Suprapubic skin (tissue), 4 donors: ENCODE results near the gene SNX9. TPM values are rescaled to one million over a fixed set of nuclear protein-coding genes. Genes with fewer than 3 reads are reported as not detected.

Experiments
- DNase-seq, 2 donors: peaks; one replicate each; pipeline ENCODE4 v3.0.0-alpha.2; 2019; ENCODE audit warnings: low spot score in 2 of 2
- H3K27ac ChIP-seq: fragments of 200-600 bp; sonication (generic); one replicate; pipeline ENCODE4 v1.5.1; 2019
- H3K27me3 ChIP-seq: fragments of 200-600 bp; sonication (generic); one replicate; pipeline ENCODE4 v1.5.1; 2019
- H3K36me3 ChIP-seq: fragments of 200-600 bp; sonication (generic); one replicate; pipeline ENCODE4 v1.5.1; 2019
- H3K4me1 ChIP-seq: fragments of 200-600 bp; sonication (generic); one replicate; pipeline ENCODE4 v1.5.1; 2019
- H3K4me3 ChIP-seq: fragments of 200-600 bp; sonication (generic); one replicate; pipeline ENCODE4 v1.5.1; 2019; ENCODE audit warnings: mild to moderate bottlenecking
- H3K9me3 ChIP-seq: fragments of 200-600 bp; sonication (generic); one replicate; pipeline ENCODE4 v1.5.1; 2019
- CTCF ChIP-seq, 2 donors: fragments of 200-600 bp in 1 of 2; fragments of 450-650 bp in 1 of 2; sonication (generic) in 1 of 2; IDR thresholded peaks; one replicate each; pipeline ENCODE4 v1.5.1; 2016 to 2019; ENCODE audit warnings: antibody characterized with exemption in 2 of 2, mild to moderate bottlenecking in 1 of 2, moderate library complexity in 1 of 2
- EP300 ChIP-seq: sonication (generic); formaldehyde crosslinking; IDR thresholded peaks from one replicate; pipeline ENCODE4 v1.6.1; 2017; ENCODE audit warnings: antibody characterized with exemption
- POLR2A ChIP-seq, 2 donors: fragments of 450-650 bp; IDR thresholded peaks; one replicate each; pipeline ENCODE4 v1.6.1; 2017; ENCODE audit warnings: antibody characterized with exemption in 2 of 2, mild to moderate bottlenecking in 2 of 2, moderate library complexity in 2 of 2
- POLR2AphosphoS5 ChIP-seq, 3 donors: sonication (generic); formaldehyde crosslinking; IDR thresholded peaks; one replicate each; pipeline ENCODE4 v1.6.1; 2017; ENCODE audit warnings: antibody characterized with exemption in 3 of 3
- WGBS: methylation state at CpG from one replicate; pipeline ENCODE4 v1.1.5; 2018; 5-methylcytosine and 5-hydroxymethylcytosine counted together
- total RNA-seq, 4 donors: library from RNA; depleted of rRNA; stranded (reverse); fragments of >200 nt; gene quantifications; one replicate each; pipeline ENCODE4 v1.1.0, GENCODE V29; 2016

SNX9 gene
- total RNA-seq, 4 donors from 2014 or later = 30.4 to 44.2 (median 35.8) TPM

DNA sequence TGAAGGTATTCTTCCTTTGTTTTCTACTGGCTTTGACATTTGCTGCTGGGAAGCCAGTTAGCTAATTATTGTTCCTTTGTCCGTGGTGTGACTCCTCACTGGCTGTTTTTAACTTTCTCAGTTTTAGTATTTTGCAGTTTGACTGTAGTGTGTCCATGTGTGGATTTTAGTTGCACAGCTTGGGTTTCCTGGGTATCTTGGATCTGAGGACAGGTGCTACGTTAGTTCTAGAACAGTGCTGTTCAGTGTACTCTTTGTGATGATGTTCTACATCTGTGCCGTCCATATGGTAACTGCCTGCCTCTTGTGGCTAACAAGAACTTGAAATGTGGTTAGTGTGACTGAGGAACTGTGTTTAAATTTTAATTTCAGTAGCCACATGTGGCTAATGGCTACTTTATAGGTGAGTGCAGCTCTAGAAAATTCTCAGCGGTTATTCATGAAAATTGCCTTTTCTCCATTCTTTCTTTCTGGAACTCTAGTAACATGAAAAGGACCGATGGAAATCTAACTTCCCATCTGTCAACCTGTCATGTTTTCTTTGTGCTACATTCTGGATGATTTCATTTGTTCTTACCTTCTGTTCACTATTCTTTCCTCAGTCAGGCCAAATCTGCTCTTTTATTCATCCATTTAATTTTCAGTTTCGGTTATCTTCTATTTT, 7.4 kb downstream of the SNX9 start:
- peaks cover 49% of the 10 kb centered on the region for H3K4me1 ChIP-seq
- no peak overlapping the region for H3K27ac ChIP-seq
- 88% methylated on average over 6 of the region's 6 CpGs for WGBS

DNA sequence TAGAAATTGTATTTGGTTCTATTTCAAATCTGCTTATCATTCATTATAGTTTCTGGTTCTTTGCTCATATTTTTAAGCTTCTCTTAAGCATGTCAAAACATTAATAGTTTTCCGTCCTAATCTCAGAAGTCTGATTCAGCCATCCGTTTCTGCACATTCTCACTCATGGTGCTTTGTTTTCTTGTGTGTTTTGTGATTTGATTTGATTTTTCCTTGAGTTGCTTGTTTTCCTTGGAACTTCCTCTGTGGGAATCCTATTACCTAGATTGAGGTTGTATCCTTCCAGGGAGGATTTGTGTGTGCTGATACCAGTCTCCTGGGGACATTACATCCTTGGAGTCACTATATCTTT, 7.9 kb downstream of the SNX9 start:
- H3K36me3 ChIP-seq = no peaks in the 10 kb centered on the region
- no peak overlapping the region for H3K27ac ChIP-seq
- WGBS = 98% methylated on average over 2 of the region's 2 CpGs
- no peaks in the 10 kb centered on the region for H3K27me3 ChIP-seq
- no peaks in the 10 kb centered on the region for H3K9me3 ChIP-seq
- no peak overlapping the region for H3K4me3 ChIP-seq
- no peak for TF ChIP-seq EP300
- TF ChIP-seq POLR2AphosphoS5 (IDR thresholded peaks at IDR 0.05) = no peak
- no peak for TF ChIP-seq CTCF (IDR thresholded peaks at IDR 0.05)
- TF ChIP-seq POLR2A (IDR thresholded peaks at IDR 0.05) = no peak
- DNase-seq = no peak
- peaks cover 49% of the 10 kb centered on the region for H3K4me1 ChIP-seq

More for the DNA sequence above, 7.4 kb downstream of the SNX9 start:
- DNase-seq = no peak
- Histone ChIP-seq H3K27me3 (no peaks in the 10 kb centered on the region), H3K36me3 (no peaks in the 10 kb centered on the region), H3K4me3 (no peak overlapping the region), H3K9me3 (no peaks in the 10 kb centered on the region)
- no peak for TF ChIP-seq POLR2AphosphoS5 (IDR thresholded peaks at IDR 0.05)
- no peak for TF ChIP-seq POLR2A (IDR thresholded peaks at IDR 0.05)
- no peak for TF ChIP-seq EP300
- no peak for TF ChIP-seq CTCF (IDR thresholded peaks at IDR 0.05)

- Histone ChIP-seq H3K27ac (no peak overlapping the region), H3K4me3 (no peak overlapping the region), H3K36me3 (no peaks in the 10 kb centered on the region), H3K27me3 (no peaks in the 10 kb centered on the region), H3K4me1 (peaks cover 49% of the 10 kb centered on the region), H3K9me3 (no peaks in the 10 kb centered on the region)
- TF ChIP-seq CTCF (IDR thresholded peaks at IDR 0.05) (no peak), POLR2AphosphoS5 (IDR thresholded peaks at IDR 0.05) (no peak)
- 76% methylated on average over 3 of the region's 3 CpGs for WGBS
- DNase-seq = no peak
Measured at GRCh38 chr6:157831424-157832249, 8.6 kb downstream of the SNX9 start.

DNA sequence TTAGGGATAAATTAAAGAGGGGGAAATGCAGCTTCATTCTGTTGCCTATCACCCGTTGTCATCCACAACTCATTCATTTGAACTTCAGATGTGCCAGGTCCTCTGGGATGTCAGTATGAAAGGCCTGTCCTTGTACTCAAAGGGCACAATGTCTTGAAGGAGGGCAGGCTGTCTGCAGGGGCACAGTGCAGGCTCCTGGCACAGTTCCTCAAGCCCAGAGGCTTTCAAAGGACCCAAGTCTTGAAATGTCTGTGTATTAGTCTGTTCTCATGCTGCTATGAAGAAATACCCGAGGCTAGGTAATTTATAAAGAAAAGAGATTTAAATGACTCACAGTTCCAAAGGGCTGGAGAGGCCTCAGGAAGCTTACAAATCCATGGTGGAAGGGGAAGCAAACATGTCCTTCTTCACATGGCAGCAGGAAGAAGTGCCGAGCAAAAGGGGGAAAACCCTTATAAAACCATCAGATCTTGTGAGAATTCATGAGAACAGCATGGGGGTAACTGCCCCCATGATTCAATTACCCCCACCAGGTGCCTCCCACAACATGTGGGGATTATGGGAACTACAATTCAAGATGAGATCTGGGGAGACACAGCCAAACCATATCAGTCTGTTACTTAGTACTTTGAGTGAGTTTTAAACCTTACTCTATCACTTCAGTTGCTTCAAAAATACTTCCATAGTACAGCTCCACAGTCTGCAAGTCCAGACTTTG, 9.4 kb downstream of the SNX9 start:
- H3K4me1 ChIP-seq = peaks cover 49% of the 10 kb centered on the region
- no peaks in the 10 kb centered on the region for H3K36me3 ChIP-seq
- no peak for TF ChIP-seq POLR2AphosphoS5 (IDR thresholded peaks at IDR 0.05)
- no peak for TF ChIP-seq CTCF (IDR thresholded peaks at IDR 0.05)
- H3K27ac ChIP-seq = no peak overlapping the region
- H3K4me3 ChIP-seq = no peak overlapping the region
- WGBS = 73% methylated on average over 3 of the region's 3 CpGs
- no peaks in the 10 kb centered on the region for H3K27me3 ChIP-seq
- H3K9me3 ChIP-seq = no peaks in the 10 kb centered on the region
- no peak for DNase-seq

- Histone ChIP-seq H3K36me3 (no peaks in the 10 kb centered on the region), H3K4me1 (peaks cover 62% of the 10 kb centered on the region), H3K9me3 (no peaks in the 10 kb centered on the region), H3K4me3 (no peak overlapping the region), H3K27me3 (no peaks in the 10 kb centered on the region), H3K27ac (no peak overlapping the region)
- no peak for DNase-seq
- WGBS = 85% methylated on average over 6 of the region's 6 CpGs
- TF ChIP-seq POLR2A (IDR thresholded peaks at IDR 0.05) = no peak
Measured at GRCh38 chr6:157834549-157834948, 11.5 kb downstream of the SNX9 start.
